Measurements from ENCODE around the gene ALPP.

DNA sequence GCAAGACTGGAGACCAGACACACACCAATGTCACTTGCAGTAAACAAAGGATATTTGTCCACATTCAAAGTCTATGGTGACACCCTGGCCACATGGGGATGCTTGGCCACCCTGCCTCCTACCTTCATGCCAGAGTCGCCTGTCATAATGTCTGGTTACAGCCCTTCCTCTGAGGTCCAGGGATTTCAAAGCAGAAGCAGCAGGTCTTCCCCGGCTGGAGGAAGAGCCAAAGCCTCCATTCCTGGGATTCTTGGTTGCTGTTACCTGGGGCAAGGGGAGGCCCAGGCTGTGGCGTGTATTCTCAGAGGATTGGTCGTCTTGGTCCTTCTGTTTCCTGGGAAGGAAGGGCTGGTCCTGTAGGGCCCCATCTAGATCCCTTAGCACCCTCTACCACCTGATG lies 2.3 kb upstream of the ALPP start:
- TF ChIP-seq, protein P1, sequence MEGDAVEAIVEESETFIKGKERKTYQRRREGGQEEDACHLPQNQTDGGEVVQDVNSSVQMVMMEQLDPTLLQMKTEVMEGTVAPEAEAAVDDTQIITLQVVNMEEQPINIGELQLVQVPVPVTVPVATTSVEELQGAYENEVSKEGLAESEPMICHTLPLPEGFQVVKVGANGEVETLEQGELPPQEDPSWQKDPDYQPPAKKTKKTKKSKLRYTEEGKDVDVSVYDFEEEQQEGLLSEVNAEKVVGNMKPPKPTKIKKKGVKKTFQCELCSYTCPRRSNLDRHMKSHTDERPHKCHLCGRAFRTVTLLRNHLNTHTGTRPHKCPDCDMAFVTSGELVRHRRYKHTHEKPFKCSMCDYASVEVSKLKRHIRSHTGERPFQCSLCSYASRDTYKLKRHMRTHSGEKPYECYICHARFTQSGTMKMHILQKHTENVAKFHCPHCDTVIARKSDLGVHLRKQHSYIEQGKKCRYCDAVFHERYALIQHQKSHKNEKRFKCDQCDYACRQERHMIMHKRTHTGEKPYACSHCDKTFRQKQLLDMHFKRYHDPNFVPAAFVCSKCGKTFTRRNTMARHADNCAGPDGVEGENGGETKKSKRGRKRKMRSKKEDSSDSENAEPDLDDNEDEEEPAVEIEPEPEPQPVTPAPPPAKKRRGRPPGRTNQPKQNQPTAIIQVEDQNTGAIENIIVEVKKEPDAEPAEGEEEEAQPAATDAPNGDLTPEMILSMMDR (IDR thresholded peaks at IDR 0.05): no peak
- no peak for TF ChIP-seq POLR2A (IDR thresholded peaks at IDR 0.05)
